Fibroblast of pulmonary artery (primary cell): ENCODE results near the gene HOXA7.

ENCODE experiments used
- DNase-seq: peaks from one replicate; pipeline ENCODE4 v3.0.0-alpha.2; 2010; ENCODE audit warnings: low read depth
- H3K4me3 ChIP-seq: replicated peaks from 2 replicates; pipeline ENCODE4 v1.5.1; 2011; ENCODE audit warnings: low read depth, mild to moderate bottlenecking, control low read depth, low read length, moderate library complexity
- CTCF ChIP-seq: IDR thresholded peaks from 2 replicates; pipeline ENCODE4 v1.5.1; 2011; ENCODE audit warnings: mild to moderate bottlenecking, control low read depth, low read length, inconsistent platforms; ENCODE audit errors: missing control alignments

The HOXA7 gene

GRCh38 chr7:27179503-27180430 lies 23.3 kb upstream of the HOXA7 start:
- peak; percentile 64 for TF ChIP-seq CTCF
- peak; percentile 43 for DNase-seq
- no peak overlapping the region for H3K4me3 ChIP-seq

- TF ChIP-seq CTCF = no peak
- no peak for DNase-seq
- H3K4me3 ChIP-seq = no peak overlapping the region
These were observed 22.6 kb upstream of the HOXA7 start for GRCh38 chr7:27179030-27179429.

DNA sequence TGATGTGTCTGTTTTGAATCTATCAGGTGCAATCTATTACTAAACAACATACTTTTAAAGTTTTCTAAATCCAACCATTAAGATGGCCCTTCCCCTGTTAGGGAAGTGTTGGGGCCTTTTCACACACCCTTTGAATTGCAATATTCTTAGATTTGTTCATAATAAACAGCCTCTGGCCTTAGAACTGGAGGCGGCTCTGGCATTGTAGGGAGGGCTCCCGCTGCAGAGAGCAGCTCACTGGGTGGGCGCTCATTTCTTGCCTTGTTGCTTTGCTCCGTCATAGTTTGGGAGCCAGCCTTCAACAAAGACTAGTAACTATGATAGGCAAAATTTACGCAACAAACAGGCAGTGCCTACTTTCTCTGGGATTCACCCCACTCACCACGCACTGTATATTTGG lies 21.9 kb upstream of the HOXA7 start:
- DNase-seq = no peak
- H3K4me3 ChIP-seq = no peak overlapping the region
- TF ChIP-seq CTCF = no peak

DNA sequence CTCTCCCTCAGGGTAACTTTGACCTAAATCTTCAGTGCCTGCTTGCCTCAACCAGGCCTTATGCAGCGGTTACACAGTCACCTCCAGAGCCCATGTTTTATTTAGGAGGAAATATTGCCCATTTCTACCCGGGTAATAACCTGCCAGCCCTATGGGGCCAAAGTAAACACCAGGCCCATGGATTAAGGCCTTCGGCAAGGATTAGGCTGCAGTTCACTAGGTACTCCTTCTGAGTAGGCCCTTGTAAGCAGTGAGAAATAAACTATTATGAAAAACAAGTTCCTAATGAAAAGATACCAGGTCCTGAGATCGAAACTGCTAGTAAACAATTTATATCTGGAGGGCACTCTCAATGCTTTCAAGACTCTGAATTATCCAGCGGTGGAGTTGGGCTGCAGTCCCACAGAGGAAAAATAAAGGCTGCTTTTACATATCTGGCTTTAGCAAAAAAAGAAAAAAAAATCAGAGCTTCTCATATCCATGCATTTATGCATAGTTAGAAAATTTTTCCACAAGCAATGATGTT lies 21.4 kb upstream of the HOXA7 start:
- no peak for DNase-seq
- no peak for TF ChIP-seq CTCF
- no peak overlapping the region for H3K4me3 ChIP-seq

DNA sequence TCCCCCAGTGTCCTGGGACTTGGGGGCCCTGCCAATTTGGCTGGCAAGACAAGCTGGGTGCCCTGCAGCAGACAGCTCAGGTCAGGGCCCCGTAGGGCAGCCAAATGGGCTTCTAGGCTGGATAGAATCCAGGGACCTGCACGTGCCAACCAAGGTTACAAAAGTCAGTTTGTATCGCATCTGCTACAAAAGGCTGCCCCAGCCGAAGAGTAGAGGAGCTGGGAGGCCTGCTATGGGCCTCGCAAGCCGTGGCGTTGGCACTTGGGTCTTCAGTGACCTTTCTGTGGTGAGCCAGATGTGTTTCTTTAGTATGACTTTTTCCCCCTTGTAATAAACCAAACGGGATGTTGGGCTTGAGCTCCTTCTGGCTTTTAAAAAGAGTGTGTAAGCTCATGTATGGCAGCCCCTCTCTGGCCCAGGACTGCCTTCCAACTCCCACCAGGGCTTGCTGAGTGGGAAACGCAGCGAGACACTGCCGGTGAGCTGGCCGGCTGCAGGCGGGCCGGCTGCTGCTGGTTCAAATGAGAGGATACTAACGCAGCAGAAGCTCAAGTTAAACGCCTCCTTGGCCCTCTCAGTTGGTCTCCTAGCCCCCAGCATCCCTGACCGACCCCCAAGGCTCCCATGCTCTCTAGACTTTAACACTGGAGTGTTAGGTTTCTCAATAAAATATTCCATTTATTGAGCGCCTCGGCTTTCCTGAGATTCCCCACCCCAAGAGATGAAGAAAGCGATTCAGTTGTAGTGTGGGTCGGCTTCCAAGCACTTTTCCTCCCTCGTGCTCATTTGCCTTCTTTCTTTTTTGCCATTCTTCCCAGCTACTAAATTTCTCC lies 20.7 kb upstream of the HOXA7 start:
- no peak for TF ChIP-seq CTCF
- no peak overlapping the region for H3K4me3 ChIP-seq
- DNase-seq = no peak

GRCh38 chr7:27176524-27176845 lies 20.0 kb upstream of the HOXA7 start:
- no peak for DNase-seq
- H3K4me3 ChIP-seq = no peak overlapping the region

More at GRCh38 chr7:27176524-27176845, 20.0 kb upstream of the HOXA7 start:
- no peak for TF ChIP-seq CTCF
